KMS-11 (cell line): ENCODE measurements around the gene ACAP1.
"Not testable (repeated sequence)": the region's sequence is repeated elsewhere in the genome, so short reads cannot be mapped to it uniquely, and the experiment has no call there.

Experiments used
- H2AFZ ChIP-seq: fragments of 200-600 bp; sonication (generic); 2 replicates; pipeline ENCODE4 v1.6.1; 2016; ENCODE audit warnings: antibody characterized with exemption, mixed run types, low read depth
- H3K27ac ChIP-seq: fragments of 200-600 bp; sonication (generic); 2 replicates; pipeline ENCODE4 v1.6.1; 2016; ENCODE audit warnings: mild to moderate bottlenecking, mixed run types
- H3K27me3 ChIP-seq: fragments of 200-600 bp; sonication (generic); 2 replicates; pipeline ENCODE4 v1.6.1; 2017; ENCODE audit warnings: mild to moderate bottlenecking, low read depth, mixed run types, moderate library complexity; ENCODE audit not compliant: insufficient read depth
- H3K36me3 ChIP-seq: fragments of 200-600 bp; sonication (generic); 2 replicates; pipeline ENCODE4 v1.6.1; 2017; ENCODE audit warnings: mild to moderate bottlenecking, mixed run types; ENCODE audit not compliant: insufficient read depth
- H3K4me1 ChIP-seq: fragments of 200-600 bp; sonication (generic); 2 replicates; pipeline ENCODE4 v1.6.1; 2016; ENCODE audit warnings: mild to moderate bottlenecking, low read depth, mixed run types; ENCODE audit not compliant: poor library complexity, severe bottlenecking
- H3K4me2 ChIP-seq: fragments of 200-600 bp; sonication (generic); 2 replicates; pipeline ENCODE4 v1.7.0; 2016; ENCODE audit warnings: mild to moderate bottlenecking, mixed run types
- H3K4me3 ChIP-seq: fragments of 200-600 bp; sonication (generic); IDR thresholded peaks from 2 replicates; pipeline ENCODE4 v1.6.1; 2017; ENCODE audit warnings: low read depth, low read length, mixed read lengths; ENCODE audit not compliant: insufficient read depth
- H3K79me2 ChIP-seq: fragments of 200-600 bp; sonication (generic); 2 replicates; pipeline ENCODE4 v1.6.1; 2016; ENCODE audit warnings: low read depth, mixed run types; ENCODE audit not compliant: insufficient read depth
- H3K9ac ChIP-seq: fragments of 200-600 bp; sonication (generic); 2 replicates; pipeline ENCODE4 v1.6.1; 2016; ENCODE audit warnings: mild to moderate bottlenecking, mixed run types
- H4K20me1 ChIP-seq: fragments of 200-600 bp; sonication (generic); 2 replicates; pipeline ENCODE4 v1.6.1; 2016; ENCODE audit warnings: mild to moderate bottlenecking, mixed run types; ENCODE audit not compliant: insufficient read depth
- CTCF ChIP-seq: fragments of 200-600 bp; sonication (generic); conservative IDR thresholded peaks from 2 replicates; pipeline ENCODE4 v1.6.1; 2017; ENCODE audit warnings: low read depth, mild to moderate bottlenecking, antibody characterized with exemption, low read length, moderate library complexity, mixed read lengths

The ACAP1 gene

DNA sequence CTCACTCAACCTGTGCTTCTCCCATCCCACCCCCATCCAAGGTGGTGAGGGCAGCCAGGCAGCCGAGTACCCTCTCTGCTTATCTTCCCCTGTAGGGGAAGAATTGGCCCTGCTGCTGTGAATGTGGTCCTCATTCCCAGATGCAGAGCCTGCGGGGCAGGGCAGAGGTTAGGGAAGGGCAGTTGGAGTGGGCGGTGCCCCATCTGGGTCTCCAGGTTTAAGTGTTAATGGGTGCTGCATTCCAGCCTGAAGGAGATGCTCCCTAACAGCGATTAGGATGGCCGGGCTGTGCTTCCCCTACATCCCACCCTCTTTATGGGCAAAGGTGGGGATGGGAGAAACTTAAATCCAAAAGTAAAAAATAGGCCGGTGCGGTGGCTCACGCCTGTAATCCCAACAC, 30.8 kb downstream of the ACAP1 start:
- TF ChIP-seq CTCF = no peak
- H3K9ac ChIP-seq = no peak overlapping the region
- no peak overlapping the region for H3K27ac ChIP-seq
- H3K79me2 ChIP-seq = no peaks in the 10 kb centered on the region
- no peak overlapping the region for H2AFZ ChIP-seq
- H3K27me3 ChIP-seq = no peaks in the 10 kb centered on the region
- no peak overlapping the region for H3K4me2 ChIP-seq
- H4K20me1 ChIP-seq = no peaks in the 10 kb centered on the region
- H3K4me3 ChIP-seq = no peak overlapping the region
- no peaks in the 10 kb centered on the region for H3K4me1 ChIP-seq
- no peaks in the 10 kb centered on the region for H3K36me3 ChIP-seq

GRCh38 chr17:7367918-7368598, 31.7 kb downstream of the ACAP1 start:
- no peak overlapping the region for H3K4me2 ChIP-seq
- TF ChIP-seq CTCF = no peak

GRCh38 chr17:7368599-7368994, 32.3 kb downstream of the ACAP1 start:
- not testable (repeated sequence) for H3K27ac ChIP-seq, H3K27me3 ChIP-seq, H3K36me3 ChIP-seq, H3K4me1 ChIP-seq, H3K79me2 ChIP-seq, H3K9ac ChIP-seq, H4K20me1 ChIP-seq, H2AFZ ChIP-seq, H3K4me3 ChIP-seq, H3K4me2 ChIP-seq

More at GRCh38 chr17:7367918-7368598, 31.7 kb downstream of the ACAP1 start:
- Histone ChIP-seq H3K4me3 (no peak overlapping the region), H3K27ac (no peak overlapping the region), H2AFZ (no peak overlapping the region), H3K36me3 (no peaks in the 10 kb centered on the region), H3K9ac (no peak overlapping the region), H4K20me1 (no peaks in the 10 kb centered on the region), H3K4me1 (no peaks in the 10 kb centered on the region), H3K79me2 (no peaks in the 10 kb centered on the region), H3K27me3 (no peaks in the 10 kb centered on the region)

DNA sequence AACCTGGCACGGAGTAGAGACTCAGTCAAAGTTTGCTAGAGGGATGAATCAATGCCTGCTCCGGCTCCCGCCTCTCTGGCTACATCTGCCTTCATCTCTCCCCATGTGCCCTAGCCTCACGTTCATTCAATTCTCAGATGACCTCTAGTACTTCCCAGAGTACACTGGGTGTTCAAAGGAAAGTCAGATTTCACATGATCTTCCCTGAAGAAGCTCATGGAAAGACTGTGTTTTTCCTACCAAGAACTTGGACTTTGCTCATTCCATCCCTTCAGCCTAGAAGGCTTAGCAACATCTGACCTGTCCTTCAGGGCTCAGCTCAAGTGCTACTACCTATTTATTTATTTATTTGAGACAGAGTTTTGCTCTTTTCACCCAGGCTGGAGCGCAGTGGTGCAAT, 33.5 kb downstream of the ACAP1 start:
- Histone ChIP-seq H3K79me2 (no peaks in the 10 kb centered on the region), H2AFZ (no peak overlapping the region), H3K9ac (no peak overlapping the region)

More for the DNA sequence above, 33.5 kb downstream of the ACAP1 start:
- H4K20me1 ChIP-seq = no peaks in the 10 kb centered on the region
- TF ChIP-seq CTCF = no peak
- no peak overlapping the region for H3K4me3 ChIP-seq
- H3K36me3 ChIP-seq = no peaks in the 10 kb centered on the region
- H3K4me1 ChIP-seq = no peaks in the 10 kb centered on the region
- no peak overlapping the region for H3K4me2 ChIP-seq
- H3K27ac ChIP-seq = no peak overlapping the region
- no peaks in the 10 kb centered on the region for H3K27me3 ChIP-seq
